Measurements from ENCODE around the gene NTRK3. TPM values are rescaled to one million over a fixed set of nuclear protein-coding genes. Genes with fewer than 3 reads are reported as not detected.

Gene NTRK3
- total RNA-seq, 1 donor from 2014 or later: 3.5 TPM

DNA sequence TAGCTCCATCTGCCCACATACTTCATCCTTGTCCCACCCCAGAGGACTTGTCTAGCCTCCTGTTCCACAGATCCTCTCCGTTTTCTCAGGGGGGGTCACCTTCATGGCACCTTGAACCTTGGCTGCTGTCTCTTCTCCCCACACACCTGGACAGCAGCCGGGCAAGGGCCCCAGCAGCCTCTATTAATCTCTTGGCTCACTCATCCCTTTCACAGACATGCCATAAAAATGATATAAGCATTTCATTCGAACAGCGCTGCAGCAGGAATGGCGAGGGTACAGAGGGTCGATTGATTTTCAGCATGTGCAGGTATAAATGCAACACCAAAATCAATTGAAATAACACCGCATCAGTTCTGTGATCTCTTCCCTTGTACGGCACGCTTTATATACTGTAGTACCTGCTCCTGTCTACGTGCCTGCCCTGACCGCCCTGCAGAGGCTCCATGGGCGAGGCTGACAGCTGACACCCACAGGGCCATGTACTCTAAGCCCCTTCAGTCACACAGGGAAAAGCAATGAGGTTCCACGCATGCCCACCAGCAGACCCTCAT, 209.9 kb downstream of the NTRK3 start:
- Histone ChIP-seq H3K4me3 (no peak overlapping the region), H3K4me1 (no peaks in the 10 kb centered on the region), H3K9me3 (no peaks in the 10 kb centered on the region), H3K36me3 (no peaks in the 10 kb centered on the region), H3K27ac (no peak overlapping the region), H3K27me3 (ENCODE audit: low read depth) (no peaks in the 10 kb centered on the region)
- TF ChIP-seq, protein P1, sequence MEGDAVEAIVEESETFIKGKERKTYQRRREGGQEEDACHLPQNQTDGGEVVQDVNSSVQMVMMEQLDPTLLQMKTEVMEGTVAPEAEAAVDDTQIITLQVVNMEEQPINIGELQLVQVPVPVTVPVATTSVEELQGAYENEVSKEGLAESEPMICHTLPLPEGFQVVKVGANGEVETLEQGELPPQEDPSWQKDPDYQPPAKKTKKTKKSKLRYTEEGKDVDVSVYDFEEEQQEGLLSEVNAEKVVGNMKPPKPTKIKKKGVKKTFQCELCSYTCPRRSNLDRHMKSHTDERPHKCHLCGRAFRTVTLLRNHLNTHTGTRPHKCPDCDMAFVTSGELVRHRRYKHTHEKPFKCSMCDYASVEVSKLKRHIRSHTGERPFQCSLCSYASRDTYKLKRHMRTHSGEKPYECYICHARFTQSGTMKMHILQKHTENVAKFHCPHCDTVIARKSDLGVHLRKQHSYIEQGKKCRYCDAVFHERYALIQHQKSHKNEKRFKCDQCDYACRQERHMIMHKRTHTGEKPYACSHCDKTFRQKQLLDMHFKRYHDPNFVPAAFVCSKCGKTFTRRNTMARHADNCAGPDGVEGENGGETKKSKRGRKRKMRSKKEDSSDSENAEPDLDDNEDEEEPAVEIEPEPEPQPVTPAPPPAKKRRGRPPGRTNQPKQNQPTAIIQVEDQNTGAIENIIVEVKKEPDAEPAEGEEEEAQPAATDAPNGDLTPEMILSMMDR (IDR thresholded peaks at IDR 0.05): no peak
- intact Hi-C loops (cut with DNase I): no loop called here
- no peak for DNase-seq
- no peak for ATAC-seq

DNA sequence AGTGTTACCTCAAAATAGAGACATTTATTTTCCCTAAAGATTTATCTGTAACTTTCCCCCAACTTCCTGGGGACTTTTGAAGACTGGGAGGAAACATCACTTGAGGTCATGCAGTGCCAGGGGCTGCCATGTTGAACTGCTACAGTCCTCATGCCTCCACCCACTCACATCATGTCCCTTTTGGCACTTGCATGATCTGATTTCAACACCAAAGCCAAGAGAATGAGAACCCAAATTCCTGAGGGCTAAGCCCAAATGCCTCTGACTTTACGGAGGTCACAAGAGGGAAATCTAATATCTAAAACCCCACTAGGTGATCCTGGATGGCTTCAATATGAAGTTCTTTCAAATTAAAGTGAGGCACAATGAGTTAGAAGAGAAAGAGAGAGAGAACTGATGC, 213.1 kb downstream of the NTRK3 start:
- ATAC-seq (no peak), DNase-seq (no peak)
- Histone ChIP-seq H3K4me3 (no peak overlapping the region), H3K4me1 (no peaks in the 10 kb centered on the region), H3K36me3 (no peaks in the 10 kb centered on the region), H3K27ac (no peak overlapping the region), H3K9me3 (no peaks in the 10 kb centered on the region), H3K27me3 (ENCODE audit: low read depth) (no peaks in the 10 kb centered on the region)
- TF ChIP-seq, protein P1 (IDR thresholded peaks at IDR 0.05): no peak
- intact Hi-C loops (cut with DNase I): no loop called here

- no peak for ATAC-seq
- Histone ChIP-seq H3K4me3 (no peak overlapping the region), H3K36me3 (no peaks in the 10 kb centered on the region), H3K27ac (no peak overlapping the region), H3K27me3 (ENCODE audit: low read depth) (no peaks in the 10 kb centered on the region), H3K9me3 (no peaks in the 10 kb centered on the region), H3K4me1 (no peaks in the 10 kb centered on the region)
- no peak for DNase-seq
- TF ChIP-seq, protein P1 (IDR thresholded peaks at IDR 0.05): no peak
- intact Hi-C loops (cut with DNase I): no loop called here
These were observed 214.5 kb downstream of the NTRK3 start for GRCh38 chr15:88042047-88042446.

DNA sequence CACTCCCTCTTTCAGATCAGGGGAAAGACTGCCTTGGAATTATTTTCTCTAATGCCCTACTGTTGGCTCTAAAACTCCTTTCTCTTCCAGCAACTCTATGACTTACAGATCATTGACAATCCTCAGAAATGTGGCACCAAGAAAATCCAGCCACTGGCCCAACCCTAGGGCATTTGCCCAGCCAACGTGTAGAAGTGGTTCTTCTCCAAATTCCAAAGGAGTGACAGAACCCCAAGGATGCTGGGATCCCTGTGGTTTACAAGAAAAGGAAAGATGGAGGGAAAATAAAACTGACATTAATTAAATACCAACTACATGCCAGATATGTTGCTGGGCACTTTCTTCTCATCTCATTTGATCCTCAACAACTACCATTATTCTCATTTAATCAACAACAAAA, 216.0 kb downstream of the NTRK3 start:
- Histone ChIP-seq H3K4me3 (no peak overlapping the region), H3K27ac (no peak overlapping the region), H3K9me3 (no peaks in the 10 kb centered on the region), H3K4me1 (no peaks in the 10 kb centered on the region), H3K27me3 (ENCODE audit: low read depth) (no peaks in the 10 kb centered on the region), H3K36me3 (no peaks in the 10 kb centered on the region)
- DNase-seq: no peak
- ATAC-seq: no peak
- intact Hi-C loops (cut with DNase I): no loop called here
- TF ChIP-seq, protein P1 (IDR thresholded peaks at IDR 0.05): no peak

DNA sequence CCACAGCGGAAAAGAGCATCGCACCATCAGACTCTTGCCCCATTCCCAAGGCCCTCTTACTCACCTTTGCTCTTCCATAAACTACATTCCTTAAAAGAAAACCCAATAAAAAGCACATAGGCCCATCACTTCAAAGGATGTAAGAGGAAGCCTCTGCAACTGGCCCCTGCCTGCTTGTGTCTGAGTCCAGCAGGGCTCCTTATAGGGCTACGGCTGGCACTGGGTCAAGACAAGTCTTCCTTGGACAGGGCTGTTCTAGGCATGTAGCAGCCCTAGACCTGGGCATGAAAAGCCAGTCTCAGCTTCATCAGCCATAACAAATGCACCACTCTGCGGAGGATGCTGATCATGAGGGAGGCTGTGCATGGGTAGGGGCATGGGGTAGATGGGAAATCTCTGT, 218.3 kb downstream of the NTRK3 start:
- no peak overlapping the region for H3K27ac ChIP-seq
- DNase-seq: no peak
- H3K27me3 ChIP-seq (ENCODE audit: low read depth): no peaks in the 10 kb centered on the region
- intact Hi-C loops (cut with DNase I): no loop called here
- H3K4me1 ChIP-seq: no peaks in the 10 kb centered on the region
- H3K9me3 ChIP-seq: no peaks in the 10 kb centered on the region
- H3K36me3 ChIP-seq: no peaks in the 10 kb centered on the region
- ATAC-seq: no peak
- TF ChIP-seq, protein P1 (IDR thresholded peaks at IDR 0.05): no peak
- no peak overlapping the region for H3K4me3 ChIP-seq

All from lower lobe of right lung (tissue), 2 donors.